GM06990 (cell line): ENCODE measurements around the gene NEDD4L.

Experiments used
- DNase-seq: peaks from one replicate; pipeline ENCODE4 v3.0.0-alpha.2; 2011; ENCODE audit not compliant: insufficient read length; ENCODE audit errors: extremely low read depth
- H3K27me3 ChIP-seq: replicated peaks from 2 replicates; pipeline ENCODE4 v1.6.0; 2011; ENCODE audit warnings: low read length; ENCODE audit not compliant: control insufficient read depth, insufficient read depth
- H3K36me3 ChIP-seq: 2 replicates; pipeline ENCODE4 v1.5.1; 2011; ENCODE audit warnings: low read length; ENCODE audit not compliant: control insufficient read depth, insufficient read depth
- H3K4me3 ChIP-seq: replicated peaks from 2 replicates; pipeline ENCODE4 v1.5.1; 2011; ENCODE audit warnings: low read depth, mild to moderate bottlenecking, control low read depth, low read length
- CTCF ChIP-seq: IDR thresholded peaks from 2 replicates; pipeline ENCODE4 v1.5.1; 2011; ENCODE audit warnings: low read length, control low read depth, mild to moderate bottlenecking, inconsistent platforms; ENCODE audit not compliant: insufficient read depth, poor library complexity, severe bottlenecking

Gene NEDD4L

GRCh38 chr18:58284699-58285448 lies 240.8 kb downstream of the NEDD4L start:
- no peak for DNase-seq
- Histone ChIP-seq H3K36me3 (no peaks in the 10 kb centered on the region), H3K4me3 (no peak overlapping the region), H3K27me3 (no peaks in the 10 kb centered on the region)
- no peak for TF ChIP-seq CTCF

- no peak for DNase-seq
- H3K4me3 ChIP-seq, result no peak overlapping the region
- no peaks in the 10 kb centered on the region for H3K27me3 ChIP-seq
- no peaks in the 10 kb centered on the region for H3K36me3 ChIP-seq
- no peak for TF ChIP-seq CTCF
These were observed 241.6 kb downstream of the NEDD4L start for GRCh38 chr18:58285449-58286130.

- no peak overlapping the region for H3K4me3 ChIP-seq
- no peak for TF ChIP-seq CTCF
- H3K36me3 ChIP-seq, result no peaks in the 10 kb centered on the region
- DNase-seq, result no peak
- H3K27me3 ChIP-seq, result no peaks in the 10 kb centered on the region
These were observed 242.8 kb downstream of the NEDD4L start for GRCh38 chr18:58286632-58287352.

- no peak for TF ChIP-seq CTCF
- H3K27me3 ChIP-seq, result no peaks in the 10 kb centered on the region
- no peak overlapping the region for H3K4me3 ChIP-seq
- no peaks in the 10 kb centered on the region for H3K36me3 ChIP-seq
- no peak for DNase-seq
These were observed 243.6 kb downstream of the NEDD4L start for GRCh38 chr18:58287353-58288274.

- TF ChIP-seq CTCF, result no peak
- DNase-seq, result peak; percentile 73
These were observed 245.1 kb downstream of the NEDD4L start for GRCh38 chr18:58288921-58289797.

More at GRCh38 chr18:58288921-58289797, 245.1 kb downstream of the NEDD4L start:
- H3K36me3 ChIP-seq, result no peaks in the 10 kb centered on the region
- H3K4me3 ChIP-seq, result peak overlapping the region; percentile 3; the same call in 1 of the 2 replicates
- no peaks in the 10 kb centered on the region for H3K27me3 ChIP-seq
